Activated B cell treated with CpG ODN at 0.5 μM for 24 hours (primary cell): ENCODE results near the gene SMOC2. TPM values are rescaled to one million over a fixed set of nuclear protein-coding genes. Genes with fewer than 3 reads are reported as not detected.
"Not testable (repeated sequence)": the region's sequence is repeated elsewhere in the genome, so short reads cannot be mapped to it uniquely, and the experiment has no call there.

ENCODE experiments used
- ATAC-seq: fragments of 200-7000 bp; cut with Tn5 transposase; one replicate; pipeline ENCODE4 v1.10.0; 2021; ENCODE audit warnings: low read depth, mild to moderate bottlenecking, moderate library complexity
- CTCF ChIA-PET: fragments of 350-600 bp; sonication (Branson Sonifier 250); formaldehyde crosslinking; loops from one replicate; lab custom pipeline; 2021; ENCODE audit warnings: antibody characterized with exemption; lab: Charles Lee
- POLR2A ChIA-PET: fragments of 350-600 bp; sonication (Branson Sonifier 250); formaldehyde crosslinking; loops from one replicate; lab custom pipeline; 2021; ENCODE audit warnings: antibody characterized with exemption; lab: Charles Lee
- DNase-seq: peaks from one replicate; pipeline ENCODE4 v3.0.0; 2022
- H3K27ac Mint-ChIP-seq: one replicate; pipeline ENCODE4 v1.8.0; 2020; ENCODE audit warnings: mixed read lengths
- H3K27me3 Mint-ChIP-seq: one replicate; pipeline ENCODE4 v1.8.0; 2021; ENCODE audit warnings: mixed read lengths
- H3K36me3 Mint-ChIP-seq: one replicate; pipeline ENCODE4 v1.8.0; 2021; ENCODE audit warnings: low read depth, mixed read lengths
- H3K4me1 Mint-ChIP-seq: one replicate; pipeline ENCODE4 v1.8.0; 2021; ENCODE audit warnings: mixed read lengths
- H3K4me3 Mint-ChIP-seq: one replicate; pipeline ENCODE4 v1.8.0; 2020; ENCODE audit warnings: mild to moderate bottlenecking, mixed read lengths
- H3K9me3 Mint-ChIP-seq: one replicate; pipeline ENCODE4 v1.8.0; 2020; ENCODE audit warnings: mixed read lengths
- CTCF ChIP-seq: fragments of 200-600 bp; IDR thresholded peaks from one replicate; pipeline ENCODE4 v1.8.0; 2022; ENCODE audit warnings: antibody characterized with exemption, mild to moderate bottlenecking
- intact Hi-C: fragments of 100-400 bp; cut with micrococcal nuclease; formaldehyde crosslinking; loops from one replicate; pipeline ENCODE4 v1.15.1; 2024
- total RNA-seq: library from RNA; stranded (reverse); gene quantifications from 2 replicates; pipeline ENCODE4 v1.2.3, GENCODE V29; 2022

SMOC2 gene
- total RNA-seq, 1 donor from 2014 or later: not detected

GRCh38 chr6:168609914-168610490 lies 169.0 kb downstream of the SMOC2 start:
- no peak for TF ChIP-seq CTCF
- POLR2A ChIA-PET: no interaction called here
- no peaks in the 10 kb centered on the region for H3K4me1 Mint-ChIP-seq
- intact Hi-C loops: no loop called here
- H3K36me3 Mint-ChIP-seq: no peaks in the 10 kb centered on the region
- ATAC-seq: no peak
- no peak overlapping the region for H3K27ac Mint-ChIP-seq
- no peak overlapping the region for H3K4me3 Mint-ChIP-seq
- H3K27me3 Mint-ChIP-seq: no peaks in the 10 kb centered on the region
- H3K9me3 Mint-ChIP-seq: no peaks in the 10 kb centered on the region
- CTCF ChIA-PET: no interaction called here
- DNase-seq: no peak

GRCh38 chr6:168610966-168611365 lies 170.0 kb downstream of the SMOC2 start:
- ATAC-seq, CTCF ChIA-PET, H3K27me3 Mint-ChIP-seq, H3K4me3 Mint-ChIP-seq, H3K4me1 Mint-ChIP-seq, intact Hi-C loops, H3K36me3 Mint-ChIP-seq, POLR2A ChIA-PET, H3K27ac Mint-ChIP-seq, H3K9me3 Mint-ChIP-seq, DNase-seq: not testable (repeated sequence)

- H3K27me3 Mint-ChIP-seq: no peaks in the 10 kb centered on the region
- no peak overlapping the region for H3K4me3 Mint-ChIP-seq
- CTCF ChIA-PET: no interaction called here
- intact Hi-C loops: no loop called here
- DNase-seq: no peak
- no peaks in the 10 kb centered on the region for H3K4me1 Mint-ChIP-seq
- no peaks in the 10 kb centered on the region for H3K36me3 Mint-ChIP-seq
- TF ChIP-seq CTCF: no peak
- POLR2A ChIA-PET: no interaction called here
- ATAC-seq: no peak
- no peak overlapping the region for H3K27ac Mint-ChIP-seq
- no peaks in the 10 kb centered on the region for H3K9me3 Mint-ChIP-seq
Observed at GRCh38 chr6:168611691-168612090, 170.7 kb downstream of the SMOC2 start.

- no peaks in the 10 kb centered on the region for H3K36me3 Mint-ChIP-seq
- ATAC-seq (no peak), DNase-seq (no peak)
- no peaks in the 10 kb centered on the region for H3K27me3 Mint-ChIP-seq
- intact Hi-C loops: no loop called here
- no peak overlapping the region for H3K27ac Mint-ChIP-seq
- POLR2A ChIA-PET: no interaction called here
- no peaks in the 10 kb centered on the region for H3K4me1 Mint-ChIP-seq
- no peak for TF ChIP-seq CTCF
- H3K4me3 Mint-ChIP-seq: no peak overlapping the region
- no peaks in the 10 kb centered on the region for H3K9me3 Mint-ChIP-seq
- CTCF ChIA-PET: no interaction called here
Observed at GRCh38 chr6:168612586-168612985, 171.6 kb downstream of the SMOC2 start.

GRCh38 chr6:168615837-168616236 lies 174.9 kb downstream of the SMOC2 start:
- ATAC-seq: no peak
- no peak for TF ChIP-seq CTCF
- Mint-ChIP-seq H3K9me3 (no peaks in the 10 kb centered on the region), H3K36me3 (no peaks in the 10 kb centered on the region), H3K4me1 (no peaks in the 10 kb centered on the region), H3K27me3 (no peaks in the 10 kb centered on the region), H3K4me3 (no peak overlapping the region), H3K27ac (no peak overlapping the region)
- POLR2A ChIA-PET: no interaction called here
- no peak for DNase-seq
- CTCF ChIA-PET: no interaction called here
- intact Hi-C loops: no loop called here
